ENCODE measurements around the gene MS4A15.
"Not testable (repeated sequence)": the region's sequence is repeated elsewhere in the genome, so short reads cannot be mapped to it uniquely, and the experiment has no call there.

DNA sequence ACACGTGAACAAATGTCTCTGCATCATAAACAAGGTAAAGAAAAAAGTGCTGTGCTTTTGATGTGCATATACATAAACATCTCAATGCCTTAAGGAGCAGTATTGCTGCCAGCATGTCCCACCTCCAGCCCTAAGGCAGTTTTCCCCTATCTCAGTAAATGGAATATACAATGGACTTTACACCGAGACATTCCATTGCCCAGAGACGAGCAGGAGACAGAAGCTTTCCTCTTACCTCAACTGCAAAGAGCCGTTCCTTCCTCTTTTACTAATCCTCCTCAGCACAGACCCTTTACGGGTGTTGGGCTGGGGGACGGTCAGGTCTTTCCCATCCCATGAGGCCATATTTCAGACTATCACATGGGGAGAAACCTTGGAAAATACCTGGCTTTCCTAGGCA is 43.2 kb upstream of the MS4A15 start:
- TF ChIP-seq POLR2A, POLR2AphosphoS5 (IDR thresholded peaks at IDR 0.05): not testable (repeated sequence)
- TF ChIP-seq, protein P1, sequence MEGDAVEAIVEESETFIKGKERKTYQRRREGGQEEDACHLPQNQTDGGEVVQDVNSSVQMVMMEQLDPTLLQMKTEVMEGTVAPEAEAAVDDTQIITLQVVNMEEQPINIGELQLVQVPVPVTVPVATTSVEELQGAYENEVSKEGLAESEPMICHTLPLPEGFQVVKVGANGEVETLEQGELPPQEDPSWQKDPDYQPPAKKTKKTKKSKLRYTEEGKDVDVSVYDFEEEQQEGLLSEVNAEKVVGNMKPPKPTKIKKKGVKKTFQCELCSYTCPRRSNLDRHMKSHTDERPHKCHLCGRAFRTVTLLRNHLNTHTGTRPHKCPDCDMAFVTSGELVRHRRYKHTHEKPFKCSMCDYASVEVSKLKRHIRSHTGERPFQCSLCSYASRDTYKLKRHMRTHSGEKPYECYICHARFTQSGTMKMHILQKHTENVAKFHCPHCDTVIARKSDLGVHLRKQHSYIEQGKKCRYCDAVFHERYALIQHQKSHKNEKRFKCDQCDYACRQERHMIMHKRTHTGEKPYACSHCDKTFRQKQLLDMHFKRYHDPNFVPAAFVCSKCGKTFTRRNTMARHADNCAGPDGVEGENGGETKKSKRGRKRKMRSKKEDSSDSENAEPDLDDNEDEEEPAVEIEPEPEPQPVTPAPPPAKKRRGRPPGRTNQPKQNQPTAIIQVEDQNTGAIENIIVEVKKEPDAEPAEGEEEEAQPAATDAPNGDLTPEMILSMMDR (IDR thresholded peaks at IDR 0.05): not testable (repeated sequence)
